Measurements from ENCODE around the gene ITGBL1.

Gene ITGBL1

DNA sequence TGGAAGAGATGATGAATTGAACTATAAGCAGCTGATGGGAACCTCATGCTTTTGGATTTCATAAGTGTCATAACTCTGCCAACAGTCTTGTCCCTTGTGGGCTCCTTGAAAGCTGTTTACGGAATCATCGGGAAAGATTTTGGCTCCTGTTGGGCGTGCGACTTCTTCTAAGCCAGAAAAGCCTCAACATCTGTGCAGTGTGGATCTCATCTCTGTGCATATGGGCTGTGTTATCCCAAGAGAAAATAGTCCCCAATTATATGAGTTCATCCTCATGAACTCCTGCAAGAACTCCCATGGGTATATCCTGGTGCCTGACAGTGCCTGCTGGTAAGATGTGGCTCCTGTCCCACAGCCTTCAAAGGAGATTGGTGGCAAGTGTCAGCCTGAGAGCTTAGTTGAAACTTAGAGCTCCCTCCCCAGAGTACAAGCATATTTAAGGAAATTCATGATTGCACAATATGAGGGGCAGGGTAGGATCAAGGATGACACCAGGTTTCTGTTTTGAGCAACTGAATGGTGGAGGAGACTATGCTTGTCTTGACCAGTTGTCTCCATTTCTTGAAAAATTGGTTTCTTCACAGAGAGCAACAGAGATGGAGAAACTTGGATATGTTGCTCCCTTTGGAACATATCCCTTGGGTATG, 243.5 kb downstream of the ITGBL1 start:
- no peak for DNase-seq (ENCODE audit: low read depth in 1 of 2, low spot score in 1 of 2)

DNA sequence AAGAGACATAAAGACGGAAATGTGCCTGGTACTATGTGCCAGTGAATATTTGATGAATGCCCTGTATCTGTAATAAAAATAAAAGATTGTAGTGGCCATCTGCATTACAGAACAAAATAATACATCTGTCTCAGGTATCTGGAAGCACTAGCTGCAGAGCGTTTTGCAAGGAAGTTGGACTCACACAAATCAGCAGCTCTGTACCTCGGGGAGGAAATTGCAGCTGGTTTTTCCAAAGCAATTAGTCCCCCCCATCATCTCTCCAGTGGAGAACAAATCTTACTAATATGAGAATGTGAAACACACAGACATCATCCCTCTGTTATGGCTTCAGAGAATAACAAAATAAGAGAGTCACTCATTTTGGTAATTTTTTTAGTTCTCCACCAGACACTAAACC, 245.3 kb downstream of the ITGBL1 start:
- no peak for DNase-seq (ENCODE audit: low read depth in 1 of 2, low spot score in 1 of 2)

DNA sequence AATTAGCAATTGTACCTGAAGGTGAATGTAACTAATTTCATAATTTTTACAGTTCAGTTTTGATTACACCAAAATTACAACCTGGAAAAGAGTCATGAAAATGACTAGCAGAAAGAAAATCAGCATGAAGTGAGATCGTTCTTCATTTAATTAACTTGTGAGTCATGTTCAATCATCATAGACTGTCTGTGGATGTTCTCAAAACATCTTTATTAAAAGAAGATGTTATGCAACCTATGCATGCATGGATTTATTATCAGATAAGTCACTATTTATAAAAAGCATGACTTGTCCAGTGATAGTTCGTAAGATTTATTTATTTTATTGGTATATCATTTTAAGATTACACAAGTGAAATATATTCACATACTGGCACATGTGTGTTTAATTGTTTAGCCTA, 245.9 kb downstream of the ITGBL1 start:
- no peak for DNase-seq (ENCODE audit: low read depth in 1 of 2, low spot score in 1 of 2)

DNA sequence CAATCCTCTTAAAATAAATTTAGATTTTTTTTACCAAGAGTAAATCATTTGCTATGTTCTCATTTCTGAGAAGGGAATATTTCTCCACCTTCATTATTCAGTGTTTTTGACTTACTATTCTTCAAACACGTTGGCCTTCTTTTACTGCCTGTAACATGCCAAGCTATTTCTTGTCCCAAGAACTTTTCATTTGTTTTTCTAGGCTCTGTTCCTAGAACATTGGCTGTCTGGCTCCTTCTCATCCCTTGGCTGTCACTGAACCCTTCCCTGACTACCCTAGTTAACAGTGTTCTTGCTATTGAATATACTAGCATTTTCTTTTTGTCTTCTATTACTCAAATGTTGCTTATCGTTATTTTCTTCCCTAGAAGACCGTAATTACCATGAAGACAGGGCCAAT, 248.1 kb downstream of the ITGBL1 start:
- no peak for DNase-seq (ENCODE audit: low read depth in 1 of 2, low spot score in 1 of 2)

DNA sequence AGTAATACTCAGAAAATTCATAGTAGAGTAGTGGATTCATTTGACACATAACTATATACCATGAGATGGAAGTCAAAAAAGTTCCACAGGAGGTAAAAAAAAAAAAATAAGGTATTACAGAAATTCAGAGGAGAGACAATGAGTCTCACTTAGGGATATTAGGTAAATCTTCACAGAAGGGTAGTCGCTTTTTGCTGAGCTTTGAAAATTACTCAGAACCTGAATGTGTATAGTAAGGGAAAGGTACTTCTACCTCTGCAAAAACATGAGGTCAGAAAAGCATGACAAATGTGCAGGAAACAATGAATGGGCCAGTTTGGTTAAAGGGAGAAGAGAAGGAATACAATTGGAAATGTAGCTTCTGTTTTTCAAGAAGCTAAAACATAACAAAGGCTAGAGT, 250.6 kb downstream of the ITGBL1 start:
- no peak for DNase-seq (ENCODE audit: low read depth in 1 of 2, low spot score in 1 of 2)

DNA sequence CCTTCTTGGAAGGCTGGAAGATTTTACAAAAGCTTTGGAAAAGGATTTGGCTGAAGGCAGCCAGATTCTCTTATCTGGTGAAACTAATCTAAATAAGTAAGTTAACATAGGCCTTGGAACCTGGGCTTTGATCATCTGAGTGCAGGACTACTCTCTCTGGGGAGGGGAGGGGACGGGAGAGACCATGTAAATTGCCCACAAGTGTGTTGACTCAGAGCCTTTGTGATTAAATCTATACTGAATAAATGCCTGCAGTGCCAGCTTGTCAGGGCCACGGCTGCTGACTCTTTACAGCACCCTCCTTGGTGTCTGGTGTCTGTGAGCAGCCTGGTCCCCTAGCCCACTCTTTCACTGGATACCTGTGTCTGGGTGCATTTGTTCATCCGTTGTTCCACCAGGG, 251.4 kb downstream of the ITGBL1 start:
- DNase-seq (ENCODE audit: low read depth in 1 of 2, low spot score in 1 of 2) = no peak

DNA sequence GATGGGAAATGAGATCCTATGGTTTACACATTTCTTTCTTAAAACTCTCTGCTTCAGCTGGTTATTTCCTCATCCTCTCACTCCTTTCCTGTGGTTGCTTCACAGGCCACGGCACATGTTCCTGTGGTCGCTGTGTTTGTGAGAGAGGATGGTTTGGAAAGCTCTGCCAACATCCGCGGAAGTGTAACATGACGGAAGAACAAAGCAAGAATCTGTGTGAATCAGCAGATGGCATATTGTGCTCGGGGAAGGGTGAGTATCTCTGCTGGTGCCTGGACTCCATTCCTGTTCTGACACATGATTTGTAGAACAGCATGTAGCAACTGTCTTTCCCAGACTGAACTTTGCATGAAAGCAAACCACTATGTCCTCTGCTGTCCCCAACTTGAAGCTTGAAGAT, 254.2 kb downstream of the ITGBL1 start:
- no peak for DNase-seq (ENCODE audit: low read depth in 1 of 2, low spot score in 1 of 2)

DNA sequence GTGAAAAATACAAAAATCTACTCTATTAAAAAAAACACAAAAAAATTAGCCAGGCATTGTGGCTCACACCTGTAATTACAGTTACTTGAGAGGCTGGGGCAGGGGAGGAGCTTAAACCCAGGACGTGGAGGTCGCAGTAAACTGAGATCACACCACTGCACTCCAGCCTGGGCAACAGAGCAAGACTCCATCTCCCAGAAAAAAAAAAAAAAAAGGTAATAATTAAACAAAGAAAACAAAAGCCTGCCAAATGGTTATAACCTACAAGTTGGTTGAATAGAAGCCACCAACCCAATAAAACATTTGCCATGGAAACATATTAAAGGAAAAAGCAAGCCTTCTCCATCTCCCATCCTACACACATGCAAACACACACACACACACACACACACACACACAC, 255.2 kb downstream of the ITGBL1 start:
- no peak for DNase-seq (ENCODE audit: low read depth in 1 of 2, low spot score in 1 of 2)

DNA sequence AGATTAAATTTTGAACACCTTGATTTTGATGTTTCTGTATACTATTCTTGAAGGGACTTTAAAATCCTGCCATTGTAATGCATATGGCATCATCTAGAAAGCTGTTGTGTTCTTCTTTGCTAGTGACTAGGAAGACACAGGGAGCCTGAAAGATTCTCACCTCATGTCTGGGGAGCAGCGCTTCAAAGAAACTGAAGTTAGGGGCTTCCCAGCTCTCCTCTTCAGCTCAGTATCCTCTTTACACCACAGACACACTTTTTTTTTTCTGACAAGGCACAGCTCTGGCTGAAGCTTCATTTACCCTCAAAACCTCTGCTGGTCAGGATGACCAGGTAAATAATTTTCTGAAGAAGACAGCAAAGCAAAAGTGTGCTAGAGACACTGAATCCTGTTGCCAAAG, 255.6 kb downstream of the ITGBL1 start:
- DNase-seq (ENCODE audit: low read depth in 1 of 2, low spot score in 1 of 2) = no peak

DNA sequence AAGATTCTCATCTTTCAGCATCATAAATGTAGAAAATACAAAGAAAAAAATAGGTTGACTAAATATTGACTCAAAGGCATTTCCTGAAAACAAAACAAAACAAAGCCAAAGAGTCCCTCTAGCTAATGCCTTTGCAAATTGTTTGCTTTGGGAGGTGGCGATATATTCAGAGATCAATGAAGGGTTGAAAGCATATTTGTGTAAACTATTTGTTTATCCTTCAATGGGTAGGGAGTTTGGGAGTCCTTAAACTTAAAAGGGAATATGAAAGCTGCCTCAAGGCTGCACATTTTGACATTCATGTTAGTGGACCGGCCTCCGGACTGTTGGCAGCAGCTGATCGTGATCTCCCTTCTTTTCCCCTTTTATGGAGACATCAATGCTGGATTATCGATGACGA, 257.5 kb downstream of the ITGBL1 start:
- DNase-seq (ENCODE audit: low read depth in 1 of 2, low spot score in 1 of 2) = no peak

DNA sequence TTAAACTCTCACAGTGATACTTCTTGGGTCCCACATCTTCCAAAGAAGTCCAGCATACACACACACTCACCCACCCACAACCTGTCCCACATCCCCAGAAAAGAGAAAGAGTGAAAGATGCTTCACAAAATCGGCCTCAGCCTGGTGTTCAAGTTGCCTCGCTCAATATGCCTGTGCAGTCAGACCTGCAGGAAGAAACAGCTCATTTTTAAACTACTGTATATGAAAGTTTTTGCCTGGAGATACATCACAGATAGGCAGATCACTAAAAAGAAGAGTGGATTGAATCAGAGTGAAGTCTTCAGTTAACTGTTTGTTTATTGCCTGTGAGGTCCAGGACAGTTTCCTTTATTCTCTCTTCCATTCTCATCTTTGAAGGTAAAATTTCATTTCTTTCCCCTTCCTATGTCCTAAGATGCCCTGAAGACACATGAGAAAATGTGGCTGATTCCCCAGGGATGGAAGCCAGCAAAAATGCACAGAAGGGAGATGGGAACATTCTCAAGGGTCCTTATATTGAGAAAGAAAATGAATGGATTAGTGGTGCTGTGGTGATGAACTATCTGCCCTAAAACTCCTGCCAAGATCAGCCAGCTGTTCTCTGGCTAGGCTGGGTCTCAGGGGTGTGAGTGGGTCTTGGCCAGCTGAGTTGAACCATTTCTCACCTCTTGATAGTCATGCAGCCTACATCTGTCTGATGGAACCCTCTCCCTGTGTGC, 259.0 kb downstream of the ITGBL1 start:
- no peak for DNase-seq (ENCODE audit: low read depth in 1 of 2, low spot score in 1 of 2)

DNA sequence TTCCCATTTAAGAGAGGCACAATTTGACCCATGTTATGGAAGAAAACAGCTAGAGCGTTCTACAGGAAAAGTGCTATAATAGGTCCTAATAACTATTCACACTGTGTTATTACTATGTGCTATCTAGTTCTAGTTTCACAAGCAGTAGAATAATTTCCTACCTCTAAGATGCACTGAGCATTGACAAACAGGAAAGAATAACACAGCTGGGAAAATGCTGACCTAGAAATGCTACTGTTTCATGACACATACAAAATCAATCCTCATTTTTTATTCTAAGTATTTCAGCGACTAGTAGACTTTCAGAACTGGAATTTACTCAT, 259.5 kb downstream of the ITGBL1 start:
- no peak for DNase-seq (ENCODE audit: low read depth in 1 of 2, low spot score in 1 of 2)

DNA sequence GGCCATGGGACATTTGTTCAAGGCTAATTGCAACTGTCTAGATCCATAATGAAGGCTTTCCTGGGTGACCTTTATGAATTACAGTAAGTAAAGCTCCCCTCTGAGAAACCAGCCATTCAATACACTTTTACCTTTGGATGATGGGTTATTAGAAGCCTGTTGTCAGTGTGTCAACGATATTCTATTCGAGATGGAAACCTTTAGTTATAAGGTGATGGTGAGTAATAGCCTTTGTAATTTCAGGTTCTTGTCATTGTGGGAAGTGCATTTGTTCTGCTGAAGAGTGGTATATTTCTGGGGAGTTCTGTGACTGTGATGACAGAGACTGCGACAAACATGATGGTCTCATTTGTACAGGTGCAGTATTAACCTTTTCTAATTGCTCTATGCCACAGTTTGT, 261.7 kb downstream of the ITGBL1 start:
- DNase-seq (ENCODE audit: low read depth in 1 of 2, low spot score in 1 of 2) = no peak

DNA sequence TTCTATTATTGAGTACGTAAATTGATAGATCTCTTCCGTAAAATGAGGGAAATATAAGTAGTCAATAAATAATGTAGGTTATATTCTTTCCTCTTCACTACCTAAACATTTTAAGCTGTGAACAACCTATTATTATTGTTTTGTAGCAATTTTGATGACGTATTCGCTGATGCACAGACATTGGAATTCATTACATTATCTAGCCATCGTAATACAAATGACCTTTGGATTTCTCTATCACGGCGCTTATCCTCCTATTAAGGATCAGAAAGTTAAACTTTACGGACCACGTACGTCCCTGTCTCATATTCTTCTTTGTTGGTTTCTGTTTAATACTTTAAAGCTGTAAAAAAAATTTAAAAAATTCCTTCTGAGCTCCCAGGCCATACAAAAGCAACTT, 264.9 kb downstream of the ITGBL1 start:
- DNase-seq (ENCODE audit: low read depth in 1 of 2, low spot score in 1 of 2) = no peak

DNA sequence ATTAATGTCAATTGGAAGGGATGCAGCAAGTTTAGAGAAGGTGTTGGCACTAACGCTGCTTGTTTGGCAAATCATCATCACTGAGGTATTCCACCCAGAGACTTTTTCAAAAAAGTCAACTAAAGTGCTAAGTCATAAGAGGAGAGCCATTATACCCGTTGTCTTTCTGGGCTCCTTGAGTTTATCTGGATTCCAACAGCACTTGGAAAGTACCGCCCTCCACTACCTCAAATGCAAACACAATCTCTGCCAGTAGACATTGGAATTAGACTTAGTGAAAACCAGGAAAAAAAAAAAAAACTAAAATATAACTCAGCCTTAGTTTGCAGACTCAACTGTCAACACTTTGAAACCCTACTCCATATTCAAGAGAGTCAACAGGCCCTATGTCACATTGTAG, 266.0 kb downstream of the ITGBL1 start:
- no peak for DNase-seq (ENCODE audit: low read depth in 1 of 2, low spot score in 1 of 2)

DNA sequence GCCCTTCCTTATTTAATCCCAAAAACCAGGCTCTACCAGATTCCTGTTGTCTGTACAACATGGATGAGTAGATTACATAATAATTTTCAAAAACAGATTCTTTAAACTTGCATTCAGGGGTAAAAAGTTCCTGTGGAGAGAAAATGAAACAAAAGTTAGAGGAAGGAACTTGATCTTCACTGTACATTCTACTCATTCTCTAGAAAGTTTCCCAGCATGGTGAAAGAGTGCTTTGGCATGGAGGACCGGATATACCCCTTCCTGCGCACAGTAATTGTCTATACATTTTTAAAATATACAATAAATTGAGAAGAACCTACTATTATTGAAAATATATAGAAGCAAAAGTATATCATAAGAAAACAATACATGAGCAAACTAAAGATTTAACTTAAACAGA, 274.2 kb downstream of the ITGBL1 start:
- no peak for DNase-seq (ENCODE audit: low read depth in 1 of 2, low spot score in 1 of 2)

DNA sequence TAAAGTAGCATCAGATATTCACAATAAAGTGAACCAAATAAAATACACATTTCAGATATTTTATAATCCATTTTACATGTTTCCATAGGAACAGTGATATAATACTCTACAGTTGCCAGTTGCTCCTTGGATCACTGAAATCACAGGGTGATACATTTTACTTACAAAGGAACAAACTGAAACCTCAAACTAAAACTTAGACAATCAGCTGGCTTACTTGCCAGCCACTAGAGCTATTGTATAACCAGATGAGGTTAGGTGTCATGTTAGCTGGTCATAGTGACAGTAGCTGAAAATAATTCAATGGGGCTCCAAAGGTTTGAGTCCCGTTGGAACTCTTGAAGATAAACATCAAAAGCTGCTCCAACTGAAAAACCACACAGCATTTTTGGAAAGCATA, 274.6 kb downstream of the ITGBL1 start:
- DNase-seq (ENCODE audit: low read depth in 1 of 2, low spot score in 1 of 2) = no peak

DNA sequence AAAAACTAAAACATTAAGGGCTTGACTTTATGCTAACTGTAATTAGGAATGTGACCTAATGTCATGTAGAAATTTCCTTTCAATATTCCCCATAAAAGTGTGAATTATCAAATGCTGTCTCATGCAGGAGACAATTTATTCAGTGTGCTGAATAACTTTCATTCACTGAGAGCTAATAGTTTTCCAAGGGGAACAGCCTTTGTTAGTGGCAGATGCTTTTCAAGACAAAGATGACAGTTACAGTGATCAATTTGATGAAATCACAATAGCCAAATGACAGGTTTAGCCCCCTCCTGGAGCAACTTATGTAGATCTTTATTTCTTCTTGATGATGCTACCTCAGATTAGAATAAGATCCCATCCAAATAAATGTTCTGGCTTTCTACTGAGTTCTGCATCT, 275.5 kb downstream of the ITGBL1 start:
- no peak for DNase-seq (ENCODE audit: low read depth in 1 of 2, low spot score in 1 of 2)

DNA sequence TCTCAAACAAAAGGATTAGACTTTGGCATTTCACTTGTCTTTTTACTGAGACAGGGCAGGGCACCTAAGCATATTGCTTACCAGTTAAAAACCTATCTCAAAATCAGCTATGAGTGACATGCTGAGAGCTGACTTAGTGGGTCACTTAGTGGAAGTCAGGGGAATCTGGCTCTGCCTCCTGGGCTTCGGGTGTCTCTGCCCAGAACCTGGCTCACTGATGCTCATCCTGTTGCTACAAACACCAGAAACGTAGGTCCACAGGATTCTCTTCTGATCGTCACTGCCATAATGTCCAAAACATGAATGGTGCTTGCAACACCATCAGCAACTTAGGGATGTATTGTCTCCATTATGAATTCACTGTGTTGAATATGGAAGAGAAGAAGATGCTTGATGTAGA, 276.1 kb downstream of the ITGBL1 start:
- DNase-seq (ENCODE audit: low read depth in 1 of 2, low spot score in 1 of 2) = no peak

DNA sequence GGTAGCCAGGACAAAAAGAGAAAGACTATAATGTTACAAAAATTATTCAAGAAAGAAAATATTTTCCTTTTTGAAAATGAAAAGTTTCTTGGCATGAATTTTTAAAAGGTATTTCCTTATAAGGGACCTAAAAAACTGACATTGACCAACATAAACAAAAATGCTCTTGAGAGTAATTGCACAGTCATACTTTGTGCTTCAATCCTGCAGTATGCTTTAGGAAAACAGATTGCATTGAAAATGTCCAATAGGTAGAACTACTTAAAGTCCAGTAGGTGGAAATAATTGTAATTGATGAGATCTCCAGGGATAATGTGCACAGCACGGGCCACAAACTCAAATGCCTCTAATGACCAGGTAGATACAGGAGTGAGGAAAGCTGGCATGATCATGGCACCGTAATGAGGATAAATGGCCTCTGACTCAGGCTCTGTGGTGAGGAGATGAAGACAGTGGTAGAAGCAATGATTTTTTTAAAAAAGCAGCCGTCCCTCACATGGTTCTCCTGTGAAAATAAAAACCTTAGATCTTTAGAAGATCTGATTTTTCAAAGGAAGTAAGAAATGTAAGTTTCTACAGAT, 278.0 kb downstream of the ITGBL1 start:
- no peak for DNase-seq (ENCODE audit: low read depth in 1 of 2, low spot score in 1 of 2)

DNA sequence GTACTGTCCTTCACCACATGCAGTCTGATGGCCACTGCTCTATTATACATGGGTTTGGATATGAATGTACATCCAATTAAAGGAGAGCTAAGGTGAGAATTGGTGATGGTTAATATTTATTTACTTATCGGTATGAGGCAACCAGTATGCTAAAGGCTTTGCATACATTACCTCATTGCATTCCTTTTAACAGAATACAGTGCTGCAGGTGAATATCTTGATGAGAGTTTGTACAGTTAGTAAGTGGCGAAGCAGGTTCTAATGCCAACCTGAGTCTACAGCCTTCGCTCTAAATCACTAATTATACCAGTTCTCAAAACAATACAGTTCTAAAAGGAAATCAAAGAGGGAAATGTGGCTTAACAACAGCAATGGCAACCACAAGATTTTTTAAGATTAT, 284.1 kb downstream of the ITGBL1 start:
- DNase-seq (ENCODE audit: low read depth in 1 of 2, low spot score in 1 of 2) = no peak

DNA sequence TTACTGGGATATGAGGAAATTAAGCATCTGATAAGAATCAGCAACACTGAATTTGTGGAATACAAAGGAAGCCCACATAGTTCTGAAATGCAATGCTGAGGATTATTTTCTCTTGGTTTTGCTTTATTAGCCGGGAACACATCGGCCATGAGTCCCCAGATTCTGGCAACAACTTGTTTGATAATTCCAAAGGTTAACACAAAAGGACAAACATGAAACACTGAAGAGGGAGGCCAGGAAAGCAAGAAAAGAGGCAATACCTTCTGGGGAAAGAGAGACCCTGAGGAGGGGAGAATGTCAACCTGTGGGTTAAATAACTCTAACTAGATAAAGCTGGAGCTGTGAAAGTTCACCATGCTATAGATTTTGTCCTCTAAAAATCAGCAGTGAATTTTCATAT, 285.9 kb downstream of the ITGBL1 start:
- DNase-seq (ENCODE audit: low read depth in 1 of 2, low spot score in 1 of 2) = no peak
